ENCODE results near the gene HOXD12.
A peak's percentile ranks its signal among the peaks of the same experiment; 100 is the strongest.

GRCh38 chr2:176132205-176133171 lies 32.9 kb downstream of the HOXD12 start:
- TF ChIP-seq YY1 (IDR thresholded peaks at IDR 0.05; ENCODE audit: insufficient read depth, insufficient read length) (no peak), ZNF274 (IDR thresholded peaks at IDR 0.05; ENCODE audit: low read depth, low read length) (no peak), SUZ12 (IDR thresholded peaks at IDR 0.05; ENCODE audit: extremely low read depth, insufficient read depth, insufficient read length) (peak; percentile 74)

All from NT2/D1 (cell line).